Epithelial cell of esophagus (primary cell): ENCODE data around the gene SLC1A1.

ENCODE experiments used
- DNase-seq: peaks from one replicate; pipeline ENCODE4 v3.0.0; 2010; ENCODE audit warnings: low read depth
- H3K4me3 ChIP-seq: 2 replicates; pipeline ENCODE4 v1.5.1; 2011; ENCODE audit warnings: mild to moderate bottlenecking, low read length, control low read depth
- CTCF ChIP-seq: IDR thresholded peaks from 2 replicates; pipeline ENCODE4 v1.5.1; 2011; ENCODE audit warnings: low read depth, mild to moderate bottlenecking, low read length, control low read depth, inconsistent platforms; ENCODE audit not compliant: insufficient read depth; ENCODE audit errors: missing control alignments

SLC1A1 gene

GRCh38 chr9:4503103-4503502, 12.8 kb downstream of the SLC1A1 start:
- TF ChIP-seq CTCF = no peak
- no peak for DNase-seq
- H3K4me3 ChIP-seq = no peak overlapping the region

- no peak for DNase-seq
- no peak overlapping the region for H3K4me3 ChIP-seq
- no peak for TF ChIP-seq CTCF
These were observed 14.0 kb downstream of the SLC1A1 start for GRCh38 chr9:4504250-4504649.

GRCh38 chr9:4506490-4506889, 16.2 kb downstream of the SLC1A1 start:
- no peak for DNase-seq
- no peak overlapping the region for H3K4me3 ChIP-seq
- no peak for TF ChIP-seq CTCF

GRCh38 chr9:4507306-4508130, 17.2 kb downstream of the SLC1A1 start:
- no peak for TF ChIP-seq CTCF
- no peak for DNase-seq

GRCh38 chr9:4508246-4508906, 18.1 kb downstream of the SLC1A1 start:
- peak; percentile 63 for DNase-seq
- no peak overlapping the region for H3K4me3 ChIP-seq
- TF ChIP-seq CTCF = no peak

More at GRCh38 chr9:4507306-4508130, 17.2 kb downstream of the SLC1A1 start:
- H3K4me3 ChIP-seq = no peak overlapping the region

- no peak overlapping the region for H3K4me3 ChIP-seq
- TF ChIP-seq CTCF = no peak
- DNase-seq = peak; percentile 78
These were observed 18.8 kb downstream of the SLC1A1 start for GRCh38 chr9:4508907-4509589.
